GM19099 (cell line): Measurements from ENCODE around the gene F7.

ENCODE experiments used
- POLR2A ChIP-seq: IDR thresholded peaks from 3 replicates; pipeline ENCODE4 v1.6.1; 2011; ENCODE audit warnings: low read depth; ENCODE audit not compliant: insufficient read length; ENCODE audit errors: extremely low read depth

Gene F7

DNA sequence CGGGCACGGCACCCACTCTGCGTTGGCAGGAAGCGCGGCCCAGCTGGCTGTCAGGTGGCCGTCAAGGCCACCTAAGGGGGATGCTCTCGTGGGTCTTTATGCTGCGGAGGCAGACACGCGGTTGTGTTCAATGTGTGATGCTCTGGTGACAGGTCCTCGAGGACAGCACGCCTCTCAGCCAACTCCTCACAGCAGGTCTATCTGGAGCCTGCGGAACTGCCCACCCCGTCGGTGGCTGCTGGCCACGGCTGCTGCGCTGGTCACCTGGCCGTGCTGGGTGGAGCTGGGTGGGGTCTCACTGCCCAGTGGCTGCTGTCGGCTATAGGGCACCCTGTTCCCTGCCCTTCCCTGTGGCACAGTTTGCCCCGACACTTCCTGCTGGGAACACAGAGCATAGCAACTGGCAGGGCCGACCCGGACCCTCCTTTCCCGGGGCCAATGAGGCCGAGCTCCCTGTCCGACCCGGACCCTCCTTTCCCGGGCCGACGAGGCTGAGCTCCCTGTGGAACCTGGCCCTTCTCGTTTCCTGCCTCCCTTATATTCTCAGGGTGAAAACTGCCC is 14.3 kb upstream of the F7 start:
- TF ChIP-seq POLR2A = no peak

GRCh38 chr13:113091891-113092775 is 13.5 kb upstream of the F7 start:
- no peak for TF ChIP-seq POLR2A

GRCh38 chr13:113092776-113093579 is 12.6 kb upstream of the F7 start:
- TF ChIP-seq POLR2A = no peak

DNA sequence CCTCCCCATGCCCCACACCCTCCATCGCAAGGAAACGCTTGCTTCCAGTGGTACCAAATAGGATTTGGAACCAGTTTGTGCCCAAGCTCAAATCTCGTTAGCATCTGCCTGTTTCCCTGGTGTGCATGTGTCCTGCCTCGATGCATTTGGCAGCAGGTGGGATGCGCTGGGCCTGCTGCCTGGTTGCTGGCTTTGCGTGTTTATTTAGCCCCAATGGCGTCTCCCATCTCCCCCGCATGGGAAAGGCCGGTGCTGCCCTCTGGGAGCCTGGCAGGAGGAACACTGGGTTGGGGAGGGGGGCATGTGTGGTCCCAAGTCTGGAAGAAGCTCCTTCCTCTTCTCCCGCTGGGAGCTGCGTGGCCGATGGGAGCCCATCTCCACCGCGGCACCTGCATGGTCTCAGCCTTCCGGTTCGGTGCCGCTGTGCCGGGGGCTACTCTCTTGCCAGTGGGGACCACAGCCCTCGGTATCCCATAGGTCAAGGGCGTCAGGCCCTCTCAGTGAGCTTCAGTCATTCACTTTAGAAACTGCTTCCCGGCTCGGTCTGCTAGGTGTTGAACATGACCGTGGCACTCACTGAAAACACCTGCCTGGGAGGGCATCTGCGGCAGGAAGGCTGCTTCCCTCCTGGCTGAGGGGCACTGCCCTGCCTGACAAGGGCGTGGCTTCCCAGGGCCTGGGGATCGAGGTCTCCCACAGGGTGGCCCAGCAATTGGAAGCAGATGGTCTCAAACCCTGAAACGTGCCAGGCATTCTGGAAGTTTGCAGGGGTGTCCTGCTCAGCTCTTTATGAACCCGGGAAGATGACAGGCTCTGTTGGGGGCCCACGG is 11.8 kb upstream of the F7 start:
- TF ChIP-seq POLR2A = no peak

DNA sequence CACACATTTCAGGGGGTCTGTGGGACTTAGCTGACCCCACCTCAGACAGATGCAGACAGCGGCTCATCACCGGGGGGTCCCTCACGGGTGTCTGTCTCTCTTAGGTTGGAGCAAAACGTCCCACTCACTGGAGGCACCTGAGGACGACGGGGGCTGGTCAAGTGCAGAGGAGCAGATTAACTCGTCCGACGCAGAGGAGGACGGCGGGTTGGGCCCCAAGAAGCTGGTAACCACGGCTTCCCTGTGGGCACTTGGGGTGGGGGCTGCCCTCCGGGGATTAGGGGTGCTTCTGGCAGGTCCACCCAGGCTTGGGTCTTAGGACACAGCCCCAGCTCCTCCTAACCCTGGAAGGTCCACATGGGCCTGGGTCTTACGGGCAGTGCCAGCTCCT is 11.2 kb upstream of the F7 start:
- TF ChIP-seq POLR2A = no peak

DNA sequence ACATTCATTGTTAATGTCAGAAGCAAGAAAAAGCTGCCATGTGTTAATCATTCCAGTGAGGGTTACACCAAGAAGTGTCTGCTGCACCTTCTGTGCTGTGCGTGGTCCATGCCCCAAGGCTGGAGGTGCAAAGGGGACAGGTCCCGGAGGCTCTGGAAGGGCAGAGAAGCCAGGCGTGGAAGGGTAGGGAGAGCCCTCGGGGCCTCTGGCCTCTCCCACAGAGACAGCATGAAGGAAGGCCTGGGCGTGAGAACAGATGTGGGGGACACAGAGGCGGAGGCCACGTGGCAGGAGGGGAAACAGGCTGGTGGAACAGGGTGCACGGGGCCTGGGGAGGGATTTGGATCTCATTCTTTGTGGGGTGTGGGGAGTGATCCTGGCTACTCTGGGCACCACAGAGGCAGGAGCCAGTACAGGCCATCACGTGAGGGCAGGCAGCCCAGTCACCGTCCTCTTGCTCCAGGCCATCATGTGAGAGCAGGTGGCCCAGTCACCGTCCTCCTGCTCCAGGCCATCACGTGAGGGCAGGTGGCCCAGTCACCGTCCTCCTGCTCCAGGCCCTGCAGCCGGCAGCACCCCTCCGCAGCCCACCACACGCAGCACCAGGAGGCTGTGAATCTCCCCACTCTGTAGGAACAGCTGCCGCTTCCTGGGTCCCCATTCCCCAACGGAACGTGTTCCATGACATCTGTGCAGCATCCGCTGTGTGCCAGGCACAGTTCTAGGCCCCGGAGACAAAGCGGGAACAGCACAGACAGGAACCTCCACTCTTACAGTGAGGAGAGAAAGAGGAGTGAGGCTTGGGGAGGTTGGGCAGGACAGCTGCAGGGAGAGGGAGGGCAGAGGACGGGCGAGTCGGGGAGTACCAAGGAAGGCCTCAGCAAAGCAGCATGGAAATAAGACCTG is 10.2 kb upstream of the F7 start:
- TF ChIP-seq POLR2A = no peak

- TF ChIP-seq POLR2A = no peak
These were observed 9.4 kb upstream of the F7 start for GRCh38 chr13:113096052-113096744.

DNA sequence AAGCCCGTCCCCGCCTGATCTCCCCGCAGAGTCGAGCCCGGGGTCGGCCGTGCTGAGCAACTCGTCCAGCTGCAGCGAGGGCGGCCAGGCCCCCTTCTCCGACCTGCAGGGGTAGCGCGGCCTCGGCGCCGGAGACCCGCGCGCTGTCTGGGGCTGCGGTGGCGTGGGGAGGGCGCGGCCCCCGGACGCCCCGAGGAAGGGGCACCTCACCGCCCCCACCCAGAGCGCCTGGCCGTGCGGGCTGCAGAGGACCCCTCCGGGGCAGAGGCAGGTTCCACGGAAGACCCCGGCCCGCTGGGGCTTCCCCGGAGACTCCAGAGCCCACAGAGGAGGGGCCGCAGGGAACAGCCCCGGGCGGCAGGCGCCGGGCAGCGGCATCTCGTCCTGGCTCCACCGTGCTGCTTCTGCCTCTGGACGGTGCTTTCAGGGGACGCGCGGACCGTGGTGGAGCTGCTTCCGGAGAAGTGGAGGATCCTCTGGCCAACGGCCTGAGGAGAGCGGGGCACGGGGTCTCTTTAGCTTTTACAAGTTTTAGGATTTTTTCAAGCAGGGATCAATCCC is 8.8 kb upstream of the F7 start:
- no peak for TF ChIP-seq POLR2A

- TF ChIP-seq POLR2A = no peak
These were observed 7.9 kb upstream of the F7 start for GRCh38 chr13:113097651-113098050.

GRCh38 chr13:113098162-113098732 is 7.3 kb upstream of the F7 start:
- no peak for TF ChIP-seq POLR2A

DNA sequence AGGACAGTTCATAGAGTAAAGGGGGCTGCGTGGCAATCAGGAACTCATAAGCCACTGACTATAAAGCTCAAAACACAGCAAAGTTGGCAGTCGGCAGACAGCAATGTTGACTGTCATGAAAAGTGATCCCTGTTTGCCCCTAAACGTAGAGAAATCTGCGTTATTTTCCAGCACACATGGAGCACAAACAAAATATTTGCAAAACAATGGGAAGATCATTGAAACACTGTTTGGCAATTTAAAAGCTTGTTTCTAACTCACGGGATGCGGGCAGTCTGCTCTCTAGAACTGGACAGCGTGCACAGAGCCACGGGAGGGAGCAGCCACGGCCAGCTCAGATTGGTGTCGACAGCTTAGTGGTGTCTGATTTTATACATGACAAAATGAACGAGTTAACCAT is 6.4 kb upstream of the F7 start:
- no peak for TF ChIP-seq POLR2A

- TF ChIP-seq POLR2A = no peak
These were observed 2.9 kb upstream of the F7 start for GRCh38 chr13:113102727-113103126.

- no peak for TF ChIP-seq POLR2A
These were observed 1.9 kb upstream of the F7 start for GRCh38 chr13:113103646-113104045.
